H4 (cell line): Measurements from ENCODE around the gene CLCA1. TPM values are rescaled to one million over a fixed set of nuclear protein-coding genes. Genes with fewer than 3 reads are reported as not detected.
A peak's percentile ranks its signal among the peaks of the same experiment; 100 is the strongest.

Experiments used
- DNase-seq: peaks from one replicate; pipeline ENCODE4 v3.0.0-alpha.2; 2015; ENCODE audit warnings: low spot score
- total RNA-seq: library from RNA; depleted of rRNA; stranded (reverse); fragments of >200 nt; shearing (Covaris generic); gene quantifications from 2 replicates; pipeline ENCODE4 v1.2.3, GENCODE V29; 2014

Gene CLCA1
- total RNA-seq, 1 experiment from 2014 or later = not detected

- DNase-seq = no peak
These were observed 35.4 kb downstream of the CLCA1 start for GRCh38 chr1:86504137-86504479.

DNA sequence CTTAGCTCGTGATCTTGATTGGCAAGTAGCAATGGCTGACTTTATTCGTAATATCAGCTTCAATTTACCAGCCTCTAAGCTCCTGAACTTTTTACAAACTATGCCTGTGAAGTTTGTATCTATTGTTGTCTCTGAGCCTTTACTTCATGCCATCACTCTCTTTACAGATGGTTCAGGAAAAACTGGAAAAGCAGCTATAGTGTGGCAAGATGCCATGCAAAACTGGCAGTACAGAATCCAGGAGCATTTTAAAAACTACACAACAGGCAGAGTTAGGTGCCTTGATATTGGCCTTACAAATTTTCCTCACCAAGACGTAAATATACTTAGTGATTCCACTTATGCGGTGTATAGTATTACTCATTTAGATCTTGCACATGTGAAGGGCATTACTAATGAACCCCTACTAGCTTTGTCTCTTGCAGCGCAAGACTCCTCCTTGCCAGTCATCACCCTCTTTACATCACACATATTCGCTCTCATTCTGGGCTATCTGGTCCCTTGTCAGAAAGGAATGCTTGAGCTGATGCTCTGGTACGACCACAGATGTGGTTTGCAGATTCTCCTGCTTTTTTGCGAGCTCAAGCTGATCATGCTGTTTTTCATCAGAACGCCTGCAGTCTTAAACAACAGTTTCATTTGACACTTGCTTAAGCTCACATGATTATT is 36.3 kb downstream of the CLCA1 start:
- no peak for DNase-seq

- no peak for DNase-seq
These were observed 36.8 kb downstream of the CLCA1 start for GRCh38 chr1:86505564-86505902.

- peak; percentile 23 for DNase-seq
These were observed 39.3 kb downstream of the CLCA1 start for GRCh38 chr1:86507935-86508582.

DNA sequence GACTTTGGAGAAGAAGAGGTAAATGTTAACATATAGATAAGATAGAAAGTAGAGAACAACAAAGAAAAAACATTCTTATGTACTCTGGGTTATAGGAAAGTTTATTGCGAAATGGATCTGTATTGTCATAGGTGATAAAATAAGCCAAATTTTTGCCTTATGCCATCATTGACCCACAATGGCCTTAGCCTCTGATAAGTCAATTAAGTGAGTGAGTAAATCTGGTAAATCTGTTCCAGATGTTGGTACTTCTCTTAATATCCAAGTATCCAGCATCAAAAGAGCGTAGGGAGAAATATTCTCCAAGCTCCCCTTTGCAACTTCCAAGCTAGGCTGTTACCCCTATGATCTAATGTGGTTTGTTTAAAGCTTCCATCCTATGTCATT is 39.8 kb downstream of the CLCA1 start:
- no peak for DNase-seq

DNA sequence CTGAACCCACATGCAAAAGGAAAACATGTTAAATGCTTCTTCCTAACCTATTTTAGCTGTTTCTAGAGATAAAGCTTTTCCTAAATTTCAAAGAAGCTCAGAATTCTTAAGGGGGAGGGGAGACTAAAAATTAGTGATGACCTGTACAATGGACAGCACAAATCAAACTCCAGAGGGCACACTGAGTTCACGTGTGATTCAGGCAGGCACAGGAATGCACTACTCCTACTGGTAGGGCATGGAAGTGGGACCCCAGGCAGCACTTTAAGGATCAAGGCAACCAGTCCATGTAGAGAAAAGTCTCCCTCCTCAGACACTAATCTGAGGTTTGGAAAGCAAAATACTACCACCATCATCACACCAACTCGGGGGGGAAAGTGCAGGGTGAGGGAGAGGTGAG is 46.9 kb downstream of the CLCA1 start:
- DNase-seq = peak; percentile 16

DNA sequence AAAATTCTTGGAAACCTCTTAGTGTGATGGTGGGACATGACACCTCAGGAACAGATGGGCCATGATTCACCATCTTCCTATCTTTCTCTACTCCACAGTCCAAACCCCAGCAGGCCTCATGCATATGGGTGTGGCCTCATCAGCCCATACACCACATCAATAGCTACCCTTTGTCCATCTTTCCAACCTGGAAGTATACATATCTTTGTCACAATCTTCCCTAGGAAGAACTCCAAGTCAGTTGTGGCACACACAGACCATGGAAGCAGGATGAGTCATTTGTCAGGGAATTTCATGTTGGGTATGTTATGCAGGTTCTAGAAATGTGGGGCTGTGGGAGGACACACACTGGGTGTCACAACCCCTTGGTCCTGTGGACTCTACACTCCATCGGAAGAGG is 47.6 kb downstream of the CLCA1 start:
- no peak for DNase-seq

- no peak for DNase-seq
These were observed 48.6 kb downstream of the CLCA1 start for GRCh38 chr1:86517336-86517735.

DNA sequence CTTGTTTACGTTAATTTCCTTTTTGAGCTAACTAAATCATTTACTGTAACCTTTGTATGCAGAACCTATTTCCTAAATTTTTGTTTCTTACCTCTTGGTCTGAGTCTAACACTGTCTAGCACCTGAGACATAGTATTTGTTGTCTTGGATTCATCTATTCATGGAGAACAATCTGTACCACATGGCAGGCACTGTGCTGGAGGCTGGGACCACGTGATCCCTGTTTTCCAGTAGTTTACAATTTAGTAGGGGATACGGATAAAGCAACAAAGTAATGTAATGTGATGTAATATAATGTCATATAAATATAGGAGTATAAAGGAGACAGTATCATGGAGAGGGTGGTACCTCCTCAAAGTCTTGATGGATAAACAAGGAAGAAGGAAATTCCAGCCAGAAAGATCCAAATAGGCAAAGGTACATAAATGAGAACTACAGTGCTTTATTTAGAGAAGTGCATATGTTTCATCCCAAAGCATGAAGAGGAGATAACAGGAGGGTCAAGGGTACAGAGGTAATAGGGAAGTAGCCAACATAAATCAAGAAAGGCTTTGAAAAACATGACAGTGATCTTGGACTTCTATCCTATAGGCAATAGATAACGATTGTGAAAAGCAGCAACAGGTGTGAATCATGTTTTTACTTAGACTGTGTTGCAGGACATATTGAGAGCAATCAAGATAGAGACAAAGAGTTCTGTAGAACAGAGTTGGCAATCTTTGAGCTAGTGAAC is 52.2 kb downstream of the CLCA1 start:
- no peak for DNase-seq

- no peak for DNase-seq
These were observed 52.8 kb downstream of the CLCA1 start for GRCh38 chr1:86521522-86521891.

DNA sequence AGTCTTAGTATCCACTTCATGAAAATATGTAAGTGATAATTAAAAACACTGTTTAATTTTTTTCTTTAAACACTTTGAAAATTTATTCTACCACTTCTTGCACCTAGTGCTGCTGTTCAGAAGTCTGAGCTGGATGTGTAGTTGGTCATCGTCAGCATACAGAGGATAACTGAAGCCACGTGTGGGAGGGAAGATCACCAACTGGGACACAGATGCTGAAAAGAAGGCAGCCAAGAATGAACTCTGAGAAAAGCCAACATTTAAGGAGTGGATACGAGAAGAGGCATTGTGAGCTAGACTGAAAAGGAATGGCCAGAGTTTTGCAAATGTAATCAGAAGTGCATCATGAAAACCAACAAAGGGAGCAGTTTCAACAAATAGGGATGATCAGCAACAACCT is 53.5 kb downstream of the CLCA1 start:
- DNase-seq = no peak

- no peak for DNase-seq
These were observed 55.1 kb downstream of the CLCA1 start for GRCh38 chr1:86523670-86524354.

DNA sequence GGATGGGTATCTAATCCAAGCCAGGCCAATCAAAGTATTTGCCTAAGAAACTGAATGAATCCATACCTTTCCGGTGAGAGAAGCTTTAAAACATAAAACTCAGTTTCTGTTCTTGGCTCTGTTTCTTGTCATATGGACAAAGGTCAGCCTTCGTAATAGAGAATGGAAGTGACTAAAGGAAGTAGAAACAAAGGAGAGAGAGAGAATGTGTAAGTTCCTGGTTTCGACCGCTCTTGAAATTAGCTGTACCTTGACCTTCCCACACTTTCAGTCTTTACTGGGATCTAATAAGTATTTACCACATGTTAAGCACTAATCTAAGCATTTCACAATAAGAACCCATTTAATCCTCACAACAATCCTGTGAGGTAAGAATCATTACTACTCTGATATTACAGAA is 58.6 kb downstream of the CLCA1 start:
- DNase-seq = no peak

- no peak for DNase-seq
These were observed 61.6 kb downstream of the CLCA1 start for GRCh38 chr1:86530211-86530845.

GRCh38 chr1:86537928-86538695 is 69.4 kb downstream of the CLCA1 start:
- DNase-seq = no peak

- no peak for DNase-seq
These were observed 70.0 kb downstream of the CLCA1 start for GRCh38 chr1:86538775-86539174.

GRCh38 chr1:86541859-86542258 is 73.1 kb downstream of the CLCA1 start:
- DNase-seq = no peak

DNA sequence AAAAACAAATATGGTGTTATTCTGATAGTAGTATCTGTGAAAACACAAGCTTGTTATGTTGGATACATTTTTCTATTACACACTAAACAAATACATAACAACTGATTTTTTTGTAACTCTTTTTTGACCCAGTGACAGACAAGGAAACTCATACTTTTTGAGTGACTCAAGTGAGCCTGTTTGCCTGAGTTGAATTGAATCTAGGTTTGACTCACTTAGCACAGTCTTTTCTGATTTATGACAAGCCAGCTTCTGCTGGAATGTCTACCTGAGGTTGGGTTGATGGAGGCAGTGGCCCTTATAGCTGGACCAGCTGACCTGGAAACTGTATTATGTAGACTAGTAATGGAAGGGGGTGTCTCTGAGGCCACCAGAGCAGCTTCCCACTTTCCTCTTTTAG is 73.9 kb downstream of the CLCA1 start:
- DNase-seq = no peak

GRCh38 chr1:86546787-86547221 is 78.1 kb downstream of the CLCA1 start, which contains the start of gene CLCA4:
TSS of gene CLCA4 (plus strand) at chr1:86547078. CDS start at chr1:86547120, 42 bp downstream.
- no peak for DNase-seq

- no peak for DNase-seq
These were observed 80.1 kb downstream of the CLCA1 start for GRCh38 chr1:86548839-86549238.
